Measurements from ENCODE around the gene CDS1. TPM values are rescaled to one million over a fixed set of nuclear protein-coding genes. Genes with fewer than 3 reads are reported as not detected.
"Not testable (repeated sequence)": the region's sequence is repeated elsewhere in the genome, so short reads cannot be mapped to it uniquely, and the experiment has no call there.

The CDS1 gene
- 10 to 100 TPM; 21.6 to 36.2 (median 24.0) TPM for total RNA-seq

DNA sequence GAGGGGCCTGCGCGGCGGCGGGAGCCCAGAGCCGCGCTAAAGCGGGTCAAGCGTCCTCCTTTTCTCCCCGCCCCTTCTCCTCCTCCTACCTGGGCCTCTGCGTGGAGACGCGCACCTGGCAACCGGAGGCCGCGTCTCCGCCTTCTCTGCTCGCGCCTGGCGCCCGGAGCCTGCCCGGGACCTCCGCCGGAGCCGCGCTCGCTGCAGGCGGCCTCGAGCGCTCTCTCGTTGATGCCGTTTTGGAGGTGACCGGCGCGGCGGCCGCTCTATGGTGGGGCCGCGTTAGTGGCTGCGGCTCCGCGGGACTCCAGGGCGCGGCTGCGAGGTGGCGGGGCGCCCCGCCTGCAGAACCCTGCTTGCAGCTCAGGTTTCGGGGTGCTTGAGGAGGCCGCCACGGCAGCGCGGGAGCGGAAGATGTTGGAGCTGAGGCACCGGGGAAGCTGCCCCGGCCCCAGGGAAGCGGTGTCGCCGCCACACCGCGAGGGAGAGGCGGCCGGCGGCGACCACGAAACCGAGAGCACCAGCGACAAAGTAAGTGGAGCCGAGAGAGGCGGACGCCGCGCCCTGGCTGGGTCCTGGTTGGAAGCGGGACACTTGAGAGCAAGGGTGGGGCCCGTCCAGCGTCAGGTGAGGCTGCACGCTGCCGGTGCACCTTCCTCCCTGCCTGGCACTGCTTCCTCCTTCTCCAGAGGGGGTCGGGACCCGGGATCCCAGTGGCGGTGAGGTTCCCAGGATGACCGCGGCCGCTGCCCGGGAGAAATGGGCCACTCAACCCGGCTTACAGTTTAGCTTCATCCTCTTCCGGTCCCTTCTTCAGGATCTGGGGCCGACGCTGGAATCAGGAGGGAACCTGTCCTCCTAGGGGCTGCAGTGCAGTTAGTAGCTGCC lies at the start of gene CDS1:
Gene CDS1 (plus strand): TSS at position 140 of the 888 bp plus-strand sequence. CDS start 275 bp downstream, at position 415.
- no peaks in the 10 kb centered on the region for H3K27me3 ChIP-seq
- peak in 1 of 3 donors; percentile 3 for TF ChIP-seq POLR2AphosphoS5 (IDR thresholded peaks at IDR 0.05)
- TF ChIP-seq POLR2A (IDR thresholded peaks at IDR 0.05): no peak
- peak; percentile 71 to 80 for DNase-seq (ENCODE audit: low spot score in 2 of 2)
- H3K36me3 ChIP-seq: no peaks in the 10 kb centered on the region
- WGBS: under 1% methylated on average over 56 of the region's 88 CpGs
- no peaks in the 10 kb centered on the region for H3K9me3 ChIP-seq
- H3K4me1 ChIP-seq: peaks cover 31% of the 10 kb centered on the region
- peak within 1 kb of the TSS; percentile 97 for H3K27ac ChIP-seq
- H3K4me3 ChIP-seq: peak within 1 kb of the TSS; percentile 99

DNA sequence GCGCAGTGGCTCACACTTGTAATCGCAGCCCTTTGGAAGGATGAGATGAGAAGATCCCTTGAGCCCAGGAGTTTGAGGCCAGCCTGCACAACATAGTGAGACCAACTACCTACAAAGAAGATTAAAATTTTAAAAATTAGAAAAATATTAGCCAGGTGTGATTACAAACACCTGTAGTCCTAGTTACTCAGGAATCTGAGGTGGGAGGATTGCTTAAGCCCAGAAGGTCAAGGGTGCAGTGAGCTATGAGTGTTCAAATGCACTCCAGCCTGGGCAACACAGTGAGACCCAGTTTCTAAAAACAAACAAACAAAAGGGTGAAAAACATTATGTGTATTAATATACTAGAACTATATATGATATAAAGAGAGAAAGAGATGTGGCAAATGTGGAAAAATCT lies 47.0 kb upstream of the CDS1 start:
- H3K4me3 ChIP-seq: no peak overlapping the region
- peaks cover 3% of the 10 kb centered on the region for H3K4me1 ChIP-seq
- H3K9me3 ChIP-seq: no peaks in the 10 kb centered on the region
- H3K27ac ChIP-seq: no peak overlapping the region
- DNase-seq (ENCODE audit: low spot score in 2 of 2): no peak
- TF ChIP-seq EP300 (IDR thresholded peaks at IDR 0.05) (no peak), POLR2A (IDR thresholded peaks at IDR 0.05) (no peak), CTCF (IDR thresholded peaks at IDR 0.05) (no peak), POLR2AphosphoS5 (IDR thresholded peaks at IDR 0.05) (no peak)
- WGBS: 91% methylated on average over 2 of the region's 2 CpGs
- no peaks in the 10 kb centered on the region for H3K36me3 ChIP-seq
- no peaks in the 10 kb centered on the region for H3K27me3 ChIP-seq

DNA sequence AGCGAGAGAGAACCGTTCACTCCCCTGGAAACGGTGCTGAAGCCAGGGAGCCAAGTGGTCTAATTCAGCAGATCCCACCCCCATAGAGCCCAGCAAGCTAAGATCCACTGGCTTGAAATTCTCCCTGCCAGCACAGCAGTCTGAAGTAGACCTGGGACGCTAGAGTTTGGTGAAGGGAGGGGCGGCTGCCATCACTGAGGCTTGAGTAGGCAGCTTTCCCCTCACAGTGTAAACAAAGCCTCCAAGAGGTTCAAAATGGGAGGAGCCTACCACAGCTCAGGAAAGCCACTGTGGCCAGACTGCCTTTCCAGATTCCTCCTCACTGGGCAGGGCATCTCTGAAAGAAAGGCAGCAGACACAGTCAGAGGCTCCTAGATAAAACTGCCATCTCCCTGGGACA lies 37.8 kb upstream of the CDS1 start:
- DNase-seq (ENCODE audit: low spot score in 2 of 2): no peak
- Histone ChIP-seq H3K4me1 (no peaks in the 10 kb centered on the region), H3K27ac (no peak overlapping the region), H3K9me3 (no peaks in the 10 kb centered on the region), H3K27me3 (no peaks in the 10 kb centered on the region), H3K4me3 (no peak overlapping the region), H3K36me3 (no peaks in the 10 kb centered on the region)
- WGBS: 60% methylated on average over 1 of the region's 5 CpGs
- no peak for TF ChIP-seq POLR2AphosphoS5 (IDR thresholded peaks at IDR 0.05)
- TF ChIP-seq POLR2A (IDR thresholded peaks at IDR 0.05): no peak
- no peak for TF ChIP-seq EP300 (IDR thresholded peaks at IDR 0.05)
- TF ChIP-seq CTCF (IDR thresholded peaks at IDR 0.05): no peak

DNA sequence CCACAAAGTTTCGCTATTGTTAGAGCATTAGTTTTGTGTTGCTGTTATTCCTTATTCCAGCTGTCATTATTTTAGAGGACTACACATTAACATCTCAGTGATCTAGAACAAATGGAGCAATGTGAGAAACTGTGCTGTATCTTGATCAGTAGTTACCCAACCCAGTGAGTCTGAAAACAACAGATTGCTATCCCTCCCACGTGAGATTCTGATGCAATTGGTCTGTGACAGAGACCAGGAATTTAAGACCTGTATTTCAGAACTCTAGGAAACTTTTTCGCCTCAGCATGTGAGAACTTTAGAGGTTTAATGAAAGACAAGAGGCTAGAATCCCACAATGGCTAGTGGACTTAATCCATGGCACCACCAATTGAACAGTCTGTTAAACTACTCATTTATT lies 35.7 kb upstream of the CDS1 start:
- no peak overlapping the region for H3K27ac ChIP-seq
- H3K27me3 ChIP-seq: no peaks in the 10 kb centered on the region
- no peak for DNase-seq (ENCODE audit: low spot score in 2 of 2)
- TF ChIP-seq POLR2AphosphoS5 (IDR thresholded peaks at IDR 0.05): no peak
- TF ChIP-seq EP300 (IDR thresholded peaks at IDR 0.05): no peak
- no peak for TF ChIP-seq CTCF (IDR thresholded peaks at IDR 0.05)
- TF ChIP-seq POLR2A (IDR thresholded peaks at IDR 0.05): no peak
- no peak overlapping the region for H3K4me3 ChIP-seq
- no peaks in the 10 kb centered on the region for H3K36me3 ChIP-seq
- no peaks in the 10 kb centered on the region for H3K9me3 ChIP-seq
- WGBS: 84% methylated on average over 3 of the region's 3 CpGs
- no peaks in the 10 kb centered on the region for H3K4me1 ChIP-seq

- DNase-seq (ENCODE audit: low spot score in 2 of 2); H3K4me3 ChIP-seq; H3K27me3 ChIP-seq; H3K9me3 ChIP-seq; H3K27ac ChIP-seq; H3K4me1 ChIP-seq; H3K36me3 ChIP-seq: not testable (repeated sequence)
- WGBS: 93% methylated on average over 6 of the region's 6 CpGs
These were observed 33.7 kb upstream of the CDS1 start for GRCh38 chr4:84549191-84549590.

DNA sequence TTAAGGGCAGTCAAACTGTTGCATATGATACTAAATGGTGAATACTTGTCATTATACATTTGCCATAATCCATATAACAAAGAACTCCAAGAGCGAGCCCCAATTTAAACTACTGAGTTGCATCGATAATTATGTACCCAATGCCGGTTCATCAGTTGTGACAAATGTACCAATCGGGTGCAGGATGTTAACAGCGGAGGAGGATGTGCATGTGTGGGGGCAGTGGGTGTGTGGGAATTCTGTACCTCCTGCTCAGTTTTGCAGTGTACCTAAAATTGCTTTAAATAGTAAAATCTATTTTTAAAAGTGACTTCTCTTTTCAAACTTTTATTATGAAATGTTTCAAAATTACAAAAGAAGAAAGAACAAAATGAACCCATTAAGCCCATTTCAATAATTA lies 20.8 kb upstream of the CDS1 start:
- Histone ChIP-seq H3K4me3 (no peak overlapping the region), H3K27me3 (no peaks in the 10 kb centered on the region), H3K27ac (no peak overlapping the region), H3K9me3 (no peaks in the 10 kb centered on the region), H3K4me1 (peaks cover 3% of the 10 kb centered on the region), H3K36me3 (no peaks in the 10 kb centered on the region)
- no peak for DNase-seq (ENCODE audit: low spot score in 2 of 2)
- TF ChIP-seq CTCF (IDR thresholded peaks at IDR 0.05): no peak
- WGBS: 95% methylated on average over 5 of the region's 5 CpGs
